22Rv1 (cell line): ENCODE measurements around the gene TMEM151B.

Experiments
- CTCF ChIP-seq: fragments of 450-650 bp; IDR thresholded peaks from 2 replicates; pipeline ENCODE4 v1.5.1; 2017; ENCODE audit warnings: mild to moderate bottlenecking
- ZFX ChIP-seq: fragments of 450-650 bp; IDR thresholded peaks from 2 replicates; pipeline ENCODE4 v1.6.1; 2017; ENCODE audit warnings: antibody characterized with exemption, borderline replicate concordance

DNA sequence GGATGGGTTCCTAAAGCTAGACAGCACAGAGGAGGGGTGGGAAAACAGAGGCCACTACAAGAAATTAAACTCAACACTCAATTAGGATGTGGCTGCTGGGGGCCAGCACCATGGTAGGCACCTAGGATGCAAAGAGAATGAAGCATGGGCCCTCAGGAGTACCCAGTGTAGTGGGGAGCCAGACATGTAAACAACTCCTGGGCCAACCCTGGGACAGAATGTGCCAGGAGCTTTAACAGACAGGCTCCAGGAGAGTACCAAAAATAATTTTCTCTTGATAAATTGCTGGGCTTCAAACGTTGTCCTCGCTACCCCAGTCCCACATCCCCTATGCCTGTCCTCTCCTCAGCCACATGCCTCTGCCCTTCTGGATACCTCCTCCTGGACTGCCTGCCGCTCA is 1.7 kb downstream of the TMEM151B start:
- no peak for TF ChIP-seq CTCF
- no peak for TF ChIP-seq ZFX
